NT2/D1 (cell line): ENCODE measurements around the gene TMEM9B.

Experiments
- DNase-seq: peaks from one replicate; pipeline ENCODE4 v3.0.0-alpha.2; 2011; ENCODE audit warnings: low read depth, low spot score
- H3K27me3 ChIP-seq: 2 replicates; pipeline ENCODE4 v1.6.0; 2011; ENCODE audit warnings: mild to moderate bottlenecking; ENCODE audit not compliant: insufficient read length, insufficient read depth
- H3K36me3 ChIP-seq: 2 replicates; pipeline ENCODE4 v1.6.1; 2011; ENCODE audit warnings: mild to moderate bottlenecking, low read length, mixed read lengths; ENCODE audit not compliant: insufficient read depth, insufficient read length
- H3K4me1 ChIP-seq: 2 replicates; pipeline ENCODE4 v1.5.1; 2011; ENCODE audit not compliant: insufficient read depth, insufficient read length
- H3K4me3 ChIP-seq: 2 replicates; pipeline ENCODE4 v1.5.1; 2011; ENCODE audit warnings: low read depth; ENCODE audit not compliant: insufficient read length
- H3K9ac ChIP-seq: 2 replicates; pipeline ENCODE4 v1.6.0; 2011; ENCODE audit warnings: low read depth; ENCODE audit not compliant: insufficient read length
- H3K9me3 ChIP-seq: 2 replicates; pipeline ENCODE4 v1.5.1; 2011; ENCODE audit warnings: mild to moderate bottlenecking, low read length; ENCODE audit not compliant: insufficient read depth
- SUZ12 ChIP-seq: IDR thresholded peaks from 2 replicates; pipeline ENCODE4 v1.6.1; 2011; ENCODE audit not compliant: insufficient read length, insufficient read depth; ENCODE audit errors: extremely low read depth
- YY1 ChIP-seq: IDR thresholded peaks from 2 replicates; pipeline ENCODE4 v1.6.1; 2011; ENCODE audit not compliant: insufficient read length, insufficient read depth
- ZNF274 ChIP-seq: IDR thresholded peaks from 2 replicates; pipeline ENCODE4 v1.6.1; 2011; ENCODE audit warnings: mild to moderate bottlenecking, low read depth, low read length

Gene TMEM9B

DNA sequence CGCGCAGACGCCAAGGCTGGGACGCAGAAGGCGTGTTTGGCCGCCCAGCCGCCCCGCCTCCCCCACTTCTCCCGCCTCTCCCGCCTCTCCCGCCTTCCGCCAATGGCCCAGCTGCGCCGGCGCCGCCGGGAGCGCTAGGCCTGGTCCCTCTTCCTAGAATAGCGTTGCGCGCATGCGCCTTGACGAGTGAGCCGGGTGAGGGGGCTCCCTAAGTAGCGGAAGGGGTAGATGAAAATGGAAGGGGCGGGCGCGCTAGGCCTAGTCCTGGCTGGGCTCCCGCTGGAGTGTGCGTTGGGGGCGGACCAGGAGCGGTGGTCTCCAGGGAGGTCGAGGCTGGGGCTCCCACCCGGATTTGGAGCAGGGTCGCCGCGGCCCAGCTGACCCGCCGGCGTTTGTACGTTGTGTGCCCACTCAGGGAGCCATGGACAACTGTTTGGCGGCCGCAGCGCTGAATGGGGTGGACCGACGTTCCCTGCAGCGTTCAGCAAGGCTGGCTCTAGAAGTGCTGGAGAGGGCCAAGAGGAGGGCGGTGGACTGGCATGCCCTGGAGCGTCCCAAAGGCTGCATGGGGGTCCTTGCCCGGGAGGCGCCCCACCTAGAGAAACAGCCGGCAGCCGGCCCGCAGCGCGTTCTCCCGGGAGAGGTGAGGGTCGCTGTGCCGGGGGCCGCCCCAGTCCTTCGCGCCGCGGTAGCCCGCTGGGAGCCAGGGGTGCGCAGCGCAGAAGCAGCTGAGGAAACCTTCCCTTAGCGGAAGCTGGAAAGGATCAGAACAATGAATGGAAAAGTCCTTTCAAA is 53.0 kb downstream of the TMEM9B start, which contains the start of gene AKIP1:
Gene AKIP1 (plus strand): TSS at position 161 of the 795 bp plus-strand sequence. CDS start 261 bp downstream, at position 422.
- TF ChIP-seq YY1 (no peak), SUZ12 (no peak), ZNF274 (no peak)
- DNase-seq, result peak; percentile 92
- Histone ChIP-seq H3K9ac (peak within 1 kb of the TSS; percentile 95), H3K36me3 (peaks cover 24% of the 10 kb centered on the region), H3K27me3 (peaks cover 26% of the 10 kb centered on the region), H3K9me3 (no peaks in the 10 kb centered on the region), H3K4me1 (no peaks in the 10 kb centered on the region), H3K4me3 (peak within 1 kb of the TSS; percentile 80)

DNA sequence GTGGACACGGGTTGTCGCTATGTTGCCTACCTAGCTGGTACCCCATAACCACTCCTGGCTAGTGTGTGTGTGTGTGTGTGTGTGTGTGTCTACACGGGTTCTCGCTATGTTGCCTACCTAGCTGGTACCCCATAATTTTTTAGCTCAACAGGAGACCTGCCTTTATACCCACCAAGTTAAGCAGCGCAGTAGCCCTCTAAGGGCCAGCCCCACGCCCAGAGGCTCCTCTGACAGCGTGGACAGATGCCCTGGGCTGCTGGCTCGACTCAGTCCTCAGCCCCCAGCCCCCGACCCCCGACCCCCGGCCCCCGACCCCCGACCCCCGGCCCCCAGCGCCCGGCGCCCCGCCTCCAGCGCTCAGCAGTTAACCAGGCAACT is 53.6 kb downstream of the TMEM9B start:
- Histone ChIP-seq H3K27me3 (peaks cover 26% of the 10 kb centered on the region), H3K4me3 (peak overlapping the region; percentile 50), H3K4me1 (no peaks in the 10 kb centered on the region), H3K36me3 (peaks cover 21% of the 10 kb centered on the region), H3K9ac (peak overlapping the region; percentile 57), H3K9me3 (no peaks in the 10 kb centered on the region)
- no peak for TF ChIP-seq ZNF274
- no peak for TF ChIP-seq SUZ12
- no peak for TF ChIP-seq YY1
- no peak for DNase-seq

DNA sequence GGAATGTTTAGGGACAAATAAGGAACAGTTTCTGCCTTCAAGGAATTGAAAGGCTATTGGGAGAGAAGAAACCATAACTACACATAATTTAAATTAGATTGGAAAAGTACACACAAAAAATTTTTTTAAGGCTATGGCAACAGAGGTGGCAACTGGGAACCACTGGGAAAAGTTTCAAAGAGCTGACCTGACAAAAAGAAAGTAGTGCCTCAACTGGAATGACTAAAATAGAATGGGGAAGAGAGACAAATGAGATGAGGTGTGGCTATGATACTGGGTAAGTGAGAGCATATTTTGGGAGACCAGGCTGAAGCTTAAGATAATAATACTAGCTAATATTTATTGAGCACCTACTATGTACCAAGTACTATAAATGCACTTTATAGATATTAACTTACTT is 56.1 kb downstream of the TMEM9B start:
- H3K9ac ChIP-seq, result no peak overlapping the region
- TF ChIP-seq ZNF274, result no peak
- no peak for TF ChIP-seq SUZ12
- no peak for TF ChIP-seq YY1
- H3K9me3 ChIP-seq, result no peaks in the 10 kb centered on the region
- H3K27me3 ChIP-seq, result peaks cover 26% of the 10 kb centered on the region
- no peaks in the 10 kb centered on the region for H3K4me1 ChIP-seq
- H3K36me3 ChIP-seq, result peaks cover under 1% of the 10 kb centered on the region
- no peak for DNase-seq
- no peak overlapping the region for H3K4me3 ChIP-seq

DNA sequence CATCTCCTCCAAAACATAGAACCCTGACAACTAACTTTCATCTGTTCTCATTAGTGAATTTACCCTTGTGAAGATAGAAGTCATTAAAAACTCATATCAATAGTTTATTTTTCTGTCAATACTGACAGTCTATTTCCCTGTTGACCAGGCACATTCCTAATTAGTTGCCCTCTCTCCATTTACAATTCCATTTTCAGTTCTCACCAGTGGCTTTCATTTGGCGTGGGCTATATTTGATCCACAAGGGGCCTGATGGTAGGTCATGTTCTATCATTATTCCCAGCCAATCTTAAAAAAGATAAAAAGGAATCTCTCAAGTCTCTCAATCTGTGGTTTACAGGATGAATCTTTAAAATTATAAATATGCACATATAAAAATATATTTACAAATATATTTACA is 57.1 kb downstream of the TMEM9B start:
- H3K4me1 ChIP-seq, result no peaks in the 10 kb centered on the region
- H3K36me3 ChIP-seq, result no peaks in the 10 kb centered on the region
- H3K9ac ChIP-seq, result no peak overlapping the region
- TF ChIP-seq SUZ12, result no peak
- no peak for TF ChIP-seq YY1
- no peak for TF ChIP-seq ZNF274
- no peak for DNase-seq
- H3K27me3 ChIP-seq, result peaks cover 26% of the 10 kb centered on the region
- no peak overlapping the region for H3K4me3 ChIP-seq
- H3K9me3 ChIP-seq, result no peaks in the 10 kb centered on the region

DNA sequence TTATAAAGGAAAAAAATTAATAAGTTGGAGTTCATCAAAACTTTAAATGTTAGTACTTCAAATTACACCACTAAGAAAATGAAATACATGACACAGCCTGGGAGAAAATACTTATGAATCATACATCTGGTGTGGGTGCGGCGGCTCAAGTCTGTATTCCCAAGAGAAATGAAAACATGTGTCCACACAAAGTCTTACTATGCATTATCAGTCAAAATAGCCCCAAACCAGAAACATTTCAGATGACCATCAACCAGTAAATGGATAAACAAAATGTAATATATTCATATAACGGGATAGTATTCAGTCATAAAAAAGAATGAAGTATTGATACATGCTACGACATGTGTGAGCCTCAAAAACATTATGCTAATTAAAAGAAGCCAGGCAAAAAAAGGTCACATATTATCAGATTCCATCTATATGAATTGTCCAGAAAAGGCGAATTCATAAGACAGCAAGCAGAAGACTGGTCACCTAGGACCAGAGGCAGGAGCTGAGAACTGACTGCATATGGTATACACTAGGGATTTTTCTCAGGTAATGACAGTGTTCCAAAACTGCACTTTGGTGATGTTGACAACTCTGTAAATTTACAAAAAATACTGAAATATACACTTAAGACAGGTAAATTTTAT is 58.6 kb downstream of the TMEM9B start:
- no peak for DNase-seq
- H3K9me3 ChIP-seq, result no peaks in the 10 kb centered on the region
- no peaks in the 10 kb centered on the region for H3K4me1 ChIP-seq
- peaks cover 26% of the 10 kb centered on the region for H3K27me3 ChIP-seq
- no peak overlapping the region for H3K4me3 ChIP-seq
- H3K36me3 ChIP-seq, result no peaks in the 10 kb centered on the region
- TF ChIP-seq YY1 (no peak), SUZ12 (no peak), ZNF274 (no peak)
- no peak overlapping the region for H3K9ac ChIP-seq

DNA sequence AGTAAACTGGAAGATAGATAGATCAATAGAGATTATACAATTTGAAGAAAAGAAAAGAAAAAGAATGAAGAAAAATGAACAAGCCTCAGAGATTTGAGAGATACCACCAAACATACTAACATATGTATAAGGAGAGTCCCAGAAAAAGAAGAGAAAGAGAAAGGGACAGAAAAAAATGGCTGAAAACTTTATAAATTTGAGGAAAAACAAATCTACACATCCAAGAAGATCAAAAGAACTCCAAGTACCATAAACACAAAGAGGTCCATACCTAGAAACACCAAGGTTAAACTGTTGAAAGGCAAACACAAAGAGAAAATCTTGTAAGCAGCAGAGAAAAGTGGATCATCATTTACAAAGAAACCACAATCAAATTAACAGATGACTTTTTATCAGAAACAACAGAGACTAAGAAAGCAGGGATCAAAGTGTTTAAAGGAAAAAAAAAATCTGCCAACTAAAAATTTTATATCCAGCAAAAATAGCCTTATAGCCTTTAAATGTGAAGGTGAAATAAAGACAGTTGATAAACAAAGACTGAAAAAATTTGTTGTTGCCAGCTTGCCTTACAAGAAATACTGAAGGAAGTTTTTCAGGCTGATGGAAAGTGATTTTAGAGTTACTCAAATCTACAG is 65.0 kb downstream of the TMEM9B start:
- Histone ChIP-seq H3K4me1 (no peaks in the 10 kb centered on the region), H3K9me3 (peaks cover 17% of the 10 kb centered on the region), H3K36me3 (no peaks in the 10 kb centered on the region), H3K27me3 (no peaks in the 10 kb centered on the region), H3K9ac (no peak overlapping the region), H3K4me3 (no peak overlapping the region)
- TF ChIP-seq ZNF274, result no peak
- no peak for TF ChIP-seq YY1
- no peak for TF ChIP-seq SUZ12
- DNase-seq, result no peak
